Skeletal muscle tissue (tissue), 4 donors: Measurements from ENCODE around the gene FKBP1A. TPM values are rescaled to one million over a fixed set of nuclear protein-coding genes. Genes with fewer than 3 reads are reported as not detected.

ENCODE experiments used
- H3K27ac ChIP-seq: one replicate; pipeline ENCODE4 v1.7.0; 2013; ENCODE audit warnings: mild to moderate bottlenecking, low read depth, low read length, inconsistent platforms
- H3K27me3 ChIP-seq, 3 donors: one replicate each; pipeline ENCODE4 v1.7.0; 2013; ENCODE audit warnings: low read length in 3 of 3; ENCODE audit not compliant: control insufficient read depth in 3 of 3, insufficient read depth in 3 of 3
- H3K36me3 ChIP-seq, 3 donors: one replicate each; pipeline ENCODE4 v1.7.0; 2013; ENCODE audit warnings: low read length in 3 of 3; ENCODE audit not compliant: control insufficient read depth in 3 of 3, insufficient read depth in 3 of 3
- H3K4me1 ChIP-seq, 3 donors: one replicate each; pipeline ENCODE4 v1.7.0; 2013; ENCODE audit warnings: low read length in 3 of 3, mild to moderate bottlenecking in 3 of 3; ENCODE audit not compliant: control insufficient read depth in 3 of 3, insufficient read depth in 3 of 3
- H3K4me3 ChIP-seq, 3 donors: one replicate each; pipeline ENCODE4 v1.7.0; 2013; ENCODE audit warnings: low read length in 3 of 3
- H3K9ac ChIP-seq, 3 donors: one replicate each; pipeline ENCODE4 v1.7.0; 2013; ENCODE audit warnings: low read length in 3 of 3, mild to moderate bottlenecking in 3 of 3, moderate library complexity in 2 of 3, low read depth in 1 of 3
- H3K9me3 ChIP-seq, 3 donors: one replicate each; pipeline ENCODE4 v1.7.0; 2013; ENCODE audit warnings: low read length in 3 of 3; ENCODE audit not compliant: control insufficient read depth in 3 of 3
- total RNA-seq: library from RNA; depleted of rRNA; stranded (reverse); fragments of >200 nt; gene quantifications from one replicate; pipeline ENCODE4 v1.2.3, GENCODE V29; 2014
- donor health status: Osteomylitis.

Gene FKBP1A
- total RNA-seq, 1 donor from 2014 or later, result 56.4 TPM

DNA sequence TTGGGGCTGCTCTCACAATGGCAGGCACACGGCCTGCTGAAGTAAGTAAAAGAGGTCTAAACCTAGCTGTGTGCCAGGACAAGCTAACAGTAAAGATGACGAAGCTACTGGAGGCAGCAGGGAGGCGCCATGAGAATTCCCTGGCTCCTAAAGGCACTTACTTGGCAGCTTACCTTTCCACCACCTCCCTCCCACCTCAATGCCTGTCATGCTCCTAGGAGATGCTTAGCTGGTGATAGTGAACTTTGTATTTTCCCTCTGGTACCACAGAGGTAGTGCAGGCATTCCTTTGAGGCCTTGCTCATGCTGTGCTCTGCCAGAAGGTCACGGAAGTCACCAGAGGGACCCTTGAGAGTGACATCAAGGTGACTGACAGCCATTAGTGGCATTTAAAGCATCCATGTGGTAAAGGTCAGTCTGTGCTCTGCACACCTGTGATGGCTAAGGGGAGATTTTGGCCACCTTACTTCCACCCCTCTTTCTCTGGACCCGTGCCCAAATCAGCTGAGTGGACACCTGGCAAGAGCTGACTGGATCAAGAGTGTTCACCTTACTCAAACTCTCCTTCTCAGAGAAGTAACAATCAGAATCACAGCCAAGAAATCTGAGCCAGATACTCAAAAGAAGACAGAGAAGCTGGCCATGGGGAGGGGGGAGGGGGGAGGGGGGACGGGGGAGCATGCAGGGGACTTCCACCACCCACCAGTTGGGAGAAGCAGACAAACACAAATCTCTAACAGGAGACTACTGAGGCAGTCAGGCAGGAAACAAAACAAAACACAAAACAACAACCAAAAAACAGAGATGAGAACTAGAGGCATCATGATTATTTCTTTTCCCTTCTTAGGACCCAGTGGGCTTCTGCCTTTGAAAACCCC lies 2.9 kb downstream of the FKBP1A start:
- peak overlapping the region; percentile 67 for H3K27ac ChIP-seq
- H3K4me1 ChIP-seq, result peaks cover 53 to 69% (median 56%) of the 10 kb centered on the region in 3 donors

DNA sequence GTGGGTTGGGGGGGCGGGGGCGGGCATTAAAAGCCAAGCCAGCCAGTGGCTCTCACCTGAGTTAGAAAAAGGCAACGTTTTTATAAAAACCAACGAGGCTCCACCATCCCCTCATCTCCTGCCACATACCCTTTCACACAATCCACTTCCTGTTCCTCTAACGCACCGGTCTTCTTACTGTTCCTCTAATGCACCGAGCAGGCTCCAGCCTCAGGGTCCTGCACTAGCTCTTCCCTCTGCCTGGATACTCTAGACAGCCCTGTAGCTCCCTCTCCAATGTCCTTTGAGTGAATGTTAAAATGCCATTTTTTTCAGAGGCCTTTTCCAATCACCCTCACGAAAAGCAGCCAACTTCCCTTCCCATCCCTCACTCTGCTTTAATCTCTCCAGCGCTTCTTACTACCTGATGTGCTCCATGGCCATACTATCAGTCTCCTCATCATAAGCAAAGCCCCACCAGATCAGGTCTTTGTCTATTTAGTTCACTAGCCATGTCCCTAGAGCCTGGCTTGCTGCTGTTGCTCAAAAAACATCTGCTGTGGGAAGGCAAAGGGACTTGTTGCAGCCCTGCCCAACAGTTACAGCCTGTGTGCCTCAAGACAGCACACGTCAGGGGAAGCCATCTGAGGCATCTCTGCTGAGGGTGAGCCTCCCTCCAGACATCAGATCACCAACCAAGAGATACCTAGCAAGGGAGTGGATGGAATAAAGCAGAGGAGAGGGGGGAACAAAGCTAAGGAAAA lies 3.9 kb downstream of the FKBP1A start:
- Histone ChIP-seq H3K4me3 (peak overlapping the region; percentile 22 to 49 (median 25)), H3K27me3 (no peaks in the 10 kb centered on the region), H3K9ac (peak overlapping the region; percentile 16 to 52 (median 47)), H3K9me3 (no peaks in the 10 kb centered on the region), H3K36me3 (peaks cover 0 to 7% (median 0%) of the 10 kb centered on the region in 3 donors), H3K27ac (peak overlapping the region; percentile 67), H3K4me1 (peaks cover 54 to 71% (median 58%) of the 10 kb centered on the region in 3 donors)

More for the DNA sequence above, 2.9 kb downstream of the FKBP1A start:
- Histone ChIP-seq H3K9me3 (no peaks in the 10 kb centered on the region), H3K36me3 (peaks cover 0 to 7% (median 0%) of the 10 kb centered on the region in 3 donors), H3K4me3 (peak overlapping the region; percentile 11 to 97 (median 22)), H3K9ac (peak overlapping the region; percentile 50 to 84 (median 66)), H3K27me3 (peaks cover 0 to 2% (median 0%) of the 10 kb centered on the region in 3 donors)

DNA sequence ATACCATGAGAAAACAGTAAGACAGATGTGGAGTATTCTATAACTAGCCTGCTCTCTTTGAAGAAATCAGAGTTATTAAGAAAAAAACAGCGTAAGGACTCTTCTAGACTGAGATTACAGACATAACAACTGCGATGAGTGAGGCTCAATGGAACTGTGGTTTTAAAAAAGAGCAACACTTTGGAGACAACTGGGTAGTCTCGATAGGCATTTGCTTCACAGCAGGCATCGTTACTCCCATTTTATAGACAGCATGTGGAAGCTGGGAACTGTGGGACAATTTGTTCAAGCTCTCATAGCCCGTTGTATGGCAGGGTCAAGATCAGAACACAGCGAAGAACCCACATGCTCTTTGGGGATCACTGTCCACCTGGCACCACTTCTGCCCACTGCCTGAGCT lies 4.6 kb downstream of the FKBP1A start:
- Histone ChIP-seq H3K9ac (peak overlapping the region in 1 of 3 donors; percentile 40), H3K36me3 (peaks cover 0 to 7% (median 0%) of the 10 kb centered on the region in 3 donors), H3K27ac (no peak overlapping the region), H3K9me3 (no peaks in the 10 kb centered on the region), H3K4me1 (peaks cover 54 to 70% (median 58%) of the 10 kb centered on the region in 3 donors), H3K4me3 (no peak overlapping the region), H3K27me3 (no peaks in the 10 kb centered on the region)

DNA sequence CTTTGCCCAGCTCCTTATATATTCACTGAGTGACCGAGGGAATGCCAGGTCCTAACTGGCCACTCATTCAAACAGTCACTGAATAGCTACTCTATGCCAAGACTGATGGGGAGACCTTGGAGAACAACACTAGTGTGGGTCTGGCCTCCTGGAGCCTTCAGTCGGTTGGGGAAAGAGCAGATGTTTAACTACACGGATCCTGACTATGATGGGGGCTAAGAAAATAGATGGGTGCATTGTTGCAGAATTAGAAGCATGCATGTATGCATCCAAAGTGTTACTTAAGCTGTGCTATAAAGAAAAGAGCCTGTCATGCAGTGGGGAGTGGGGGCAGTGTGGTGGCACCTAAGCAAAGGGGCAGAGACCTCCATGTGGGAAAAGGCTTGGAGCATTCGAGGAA lies 6.5 kb downstream of the FKBP1A start:
- H3K27ac ChIP-seq, result no peak overlapping the region
- no peaks in the 10 kb centered on the region for H3K27me3 ChIP-seq
- peaks cover 0 to 7% (median 0%) of the 10 kb centered on the region in 3 donors for H3K36me3 ChIP-seq
- no peak overlapping the region for H3K9ac ChIP-seq
- peaks cover 57 to 75% (median 64%) of the 10 kb centered on the region in 3 donors for H3K4me1 ChIP-seq
- H3K4me3 ChIP-seq, result no peak overlapping the region
- no peaks in the 10 kb centered on the region for H3K9me3 ChIP-seq

DNA sequence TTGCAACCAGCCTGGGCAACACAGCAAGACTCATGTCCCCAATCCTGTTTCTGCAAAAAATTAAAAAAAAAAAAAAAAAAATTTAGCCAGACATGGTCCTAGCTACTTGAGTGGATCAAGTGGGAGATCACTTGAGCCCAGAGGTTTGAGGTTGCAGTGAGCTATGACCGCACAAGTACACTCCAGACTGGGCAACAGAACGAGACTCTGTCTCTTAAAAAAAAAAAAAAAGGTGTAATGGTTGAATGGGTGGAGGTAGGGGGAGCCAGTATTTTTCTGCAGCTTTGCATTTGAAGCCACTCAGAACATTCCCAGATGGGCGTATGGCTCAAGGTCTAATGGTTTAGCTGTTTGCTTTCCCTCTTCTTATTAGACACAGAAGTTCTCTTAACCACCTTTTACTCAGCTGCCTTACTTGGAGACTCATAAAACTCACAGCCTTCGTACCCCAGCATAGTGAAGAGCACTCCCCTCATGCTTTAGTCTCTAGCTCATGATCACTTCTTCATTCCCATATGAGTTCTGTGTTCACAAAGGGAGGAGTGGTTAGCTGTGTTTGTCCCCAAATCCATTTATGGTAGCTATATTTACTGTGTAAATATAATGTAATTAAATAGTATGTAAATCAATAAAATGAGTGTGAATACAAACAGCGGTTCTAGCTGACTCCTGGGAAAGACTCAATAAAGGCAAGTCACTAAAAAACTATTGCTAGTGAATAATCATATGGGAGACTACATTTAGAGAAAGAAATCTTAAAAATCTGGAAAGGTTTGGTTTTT lies 9.0 kb downstream of the FKBP1A start:
- no peaks in the 10 kb centered on the region for H3K9me3 ChIP-seq
- peaks cover 0 to 6% (median 0%) of the 10 kb centered on the region in 3 donors for H3K36me3 ChIP-seq
- no peak overlapping the region for H3K27ac ChIP-seq
- no peaks in the 10 kb centered on the region for H3K27me3 ChIP-seq
- no peak overlapping the region for H3K4me3 ChIP-seq
- peaks cover 38 to 70% (median 43%) of the 10 kb centered on the region in 3 donors for H3K4me1 ChIP-seq
- H3K9ac ChIP-seq, result no peak overlapping the region

DNA sequence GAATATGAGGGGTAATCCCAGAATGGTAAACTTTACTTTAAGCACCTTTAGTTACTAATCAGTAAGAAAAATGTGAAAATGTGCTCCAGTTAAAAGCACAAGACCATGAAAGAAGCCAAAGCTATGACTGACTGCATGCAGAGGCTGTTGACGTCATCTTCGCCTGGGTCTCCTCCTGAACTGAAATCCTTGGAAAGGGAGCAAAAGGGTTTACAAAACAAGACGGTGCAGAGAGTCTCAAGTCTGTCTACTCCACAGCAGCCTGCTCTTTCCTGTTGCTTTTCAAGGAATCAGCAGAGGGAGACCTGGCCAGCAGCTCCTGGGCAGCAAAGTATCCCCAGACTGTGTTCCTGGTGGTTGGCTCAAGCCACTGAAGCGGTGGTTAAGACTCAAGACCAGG lies 10.2 kb downstream of the FKBP1A start:
- H3K27me3 ChIP-seq, result no peaks in the 10 kb centered on the region
- H3K4me1 ChIP-seq, result peaks cover 35 to 75% (median 38%) of the 10 kb centered on the region in 3 donors
- H3K9ac ChIP-seq, result peak overlapping the region in 2 of 3 donors; percentile 23 to 69
- H3K36me3 ChIP-seq, result peaks cover 0 to 6% (median 0%) of the 10 kb centered on the region in 3 donors
- peak overlapping the region in 2 of 3 donors; percentile 4 for H3K4me3 ChIP-seq
- H3K9me3 ChIP-seq, result no peaks in the 10 kb centered on the region
- H3K27ac ChIP-seq, result peak overlapping the region; percentile 77

DNA sequence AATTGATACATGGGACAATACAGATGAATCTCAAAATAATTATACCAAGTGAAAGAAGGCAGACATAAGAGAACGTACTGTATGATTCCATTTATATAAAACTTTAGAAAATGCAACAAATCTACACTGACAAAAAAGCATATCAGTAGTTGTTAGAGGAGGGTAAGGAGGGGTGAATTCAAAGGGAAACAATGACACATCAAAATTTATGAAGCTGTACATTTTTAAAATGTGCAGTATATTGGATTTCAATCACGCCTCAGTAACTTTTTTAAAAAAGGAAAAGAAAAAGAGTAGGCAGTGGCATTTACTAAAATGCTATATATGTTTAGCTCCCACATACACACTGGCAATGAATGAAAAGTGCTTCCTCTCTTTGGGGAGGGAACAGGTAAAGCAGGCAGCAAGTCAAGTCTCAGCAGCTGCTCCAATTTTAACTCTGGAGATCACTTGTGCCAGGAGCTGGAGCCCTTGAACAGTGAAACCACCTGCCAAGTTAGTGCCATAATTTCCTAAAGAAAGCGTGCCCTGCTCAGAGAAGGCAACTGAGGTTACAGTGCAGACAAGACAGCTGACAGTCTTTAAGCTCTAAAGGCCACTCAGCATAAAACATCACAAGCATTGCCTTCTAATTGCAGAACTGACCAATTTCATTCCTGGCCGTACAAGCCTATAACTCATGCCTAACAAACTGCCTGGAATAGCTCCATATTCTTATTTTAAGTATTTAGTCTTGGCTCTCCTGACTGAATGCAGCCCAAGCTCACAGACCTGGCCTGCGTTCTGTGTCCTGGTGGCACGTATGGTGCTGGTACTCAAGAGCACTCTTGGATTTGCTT lies 10.9 kb downstream of the FKBP1A start:
- H3K9ac ChIP-seq, result peak overlapping the region in 2 of 3 donors; percentile 23 to 69
- peak overlapping the region in 1 of 3 donors; percentile 4 for H3K4me3 ChIP-seq
- H3K9me3 ChIP-seq, result no peaks in the 10 kb centered on the region
- peak overlapping the region; percentile 77 for H3K27ac ChIP-seq
- peaks cover 42 to 82% (median 45%) of the 10 kb centered on the region in 3 donors for H3K4me1 ChIP-seq
- no peaks in the 10 kb centered on the region for H3K27me3 ChIP-seq
- H3K36me3 ChIP-seq, result peaks cover 0 to 6% (median 0%) of the 10 kb centered on the region in 3 donors

DNA sequence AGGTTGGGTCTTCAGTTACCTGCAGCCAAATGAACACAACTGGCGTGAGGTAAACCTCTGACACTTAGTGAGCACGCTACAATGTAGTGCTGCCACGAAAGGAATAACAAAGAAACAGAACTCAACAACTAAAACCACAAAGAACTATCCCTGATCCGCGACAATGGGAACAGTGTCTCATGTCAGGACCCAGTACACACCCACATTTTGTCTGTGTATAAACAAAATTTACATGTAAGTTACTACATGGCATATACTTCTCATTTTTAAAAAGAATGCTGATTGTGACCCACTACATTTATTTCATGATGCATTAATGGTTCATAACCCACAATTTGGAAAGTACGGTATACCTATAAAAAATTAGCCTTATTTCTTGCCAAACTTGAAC lies 14.1 kb downstream of the FKBP1A start:
- Histone ChIP-seq H3K4me1 (peaks cover 59 to 80% (median 65%) of the 10 kb centered on the region in 3 donors), H3K27ac (no peak overlapping the region), H3K27me3 (no peaks in the 10 kb centered on the region), H3K9me3 (no peaks in the 10 kb centered on the region), H3K36me3 (peaks cover 0 to under 1% (median under 1%) of the 10 kb centered on the region in 3 donors), H3K9ac (no peak overlapping the region), H3K4me3 (no peak overlapping the region)
